HG03025 (cell line): ENCODE results near the gene ACRV1.

Source experiments
- ATAC-seq: cut with Tn5 transposase; IDR thresholded peaks from one replicate; pipeline ENCODE4 v1.9.1; 2021; ENCODE audit warnings: mild to moderate bottlenecking, moderate library complexity; ENCODE audit not compliant: unreplicated experiment, low FRiP score

Gene ACRV1

DNA sequence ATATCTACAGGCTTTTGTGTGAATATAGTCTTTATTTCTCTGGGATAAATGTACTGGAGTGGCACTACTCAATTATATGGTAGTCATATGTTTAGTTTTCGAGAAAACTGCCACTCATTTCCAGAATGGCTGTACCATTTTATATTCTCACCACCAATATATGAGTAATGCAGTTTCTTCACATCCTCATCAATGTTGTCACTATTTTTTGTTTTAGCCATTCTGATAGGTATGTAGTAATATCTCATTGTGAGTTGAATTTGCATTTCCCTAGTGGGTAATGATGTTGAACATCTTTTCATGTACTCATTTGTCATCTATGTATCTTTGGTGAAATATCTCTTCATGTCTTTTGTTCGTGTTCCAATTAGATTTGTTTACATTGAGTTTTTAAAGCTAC lies 18.0 kb downstream of the ACRV1 start:
- ATAC-seq: no peak

DNA sequence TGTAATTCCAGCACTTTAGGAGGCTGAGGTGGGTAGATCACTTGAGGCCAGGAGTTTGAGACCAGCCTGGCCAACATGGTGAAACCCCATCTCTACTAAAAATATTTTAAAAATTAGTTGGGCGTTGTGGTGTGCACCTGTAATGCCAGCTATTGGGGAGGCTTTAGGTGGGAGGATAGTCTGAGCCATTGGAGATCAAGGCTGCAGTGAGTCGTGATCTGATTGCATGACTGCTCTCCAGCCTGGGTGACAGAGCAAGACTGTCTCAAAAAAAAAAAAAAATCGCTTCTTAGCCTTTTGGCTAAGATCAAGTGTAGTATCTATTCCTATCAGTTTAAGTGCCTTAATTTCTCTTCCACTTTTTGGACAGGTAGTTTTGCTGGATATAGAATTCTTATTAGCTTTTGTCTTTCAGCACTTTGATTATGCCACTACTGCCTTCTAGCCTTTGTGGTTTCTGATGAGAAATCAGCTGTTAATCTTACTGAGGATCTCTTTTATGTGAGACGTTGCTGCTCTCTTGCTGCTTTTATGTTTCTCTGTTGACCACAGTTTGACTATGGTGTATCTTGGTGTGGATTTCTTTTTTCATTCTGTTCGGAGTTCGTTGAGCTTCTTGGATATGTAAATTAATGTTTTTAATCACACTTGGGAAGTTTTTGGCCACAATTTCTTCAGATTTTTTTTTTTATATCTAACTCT lies 31.0 kb downstream of the ACRV1 start:
- ATAC-seq: no peak

DNA sequence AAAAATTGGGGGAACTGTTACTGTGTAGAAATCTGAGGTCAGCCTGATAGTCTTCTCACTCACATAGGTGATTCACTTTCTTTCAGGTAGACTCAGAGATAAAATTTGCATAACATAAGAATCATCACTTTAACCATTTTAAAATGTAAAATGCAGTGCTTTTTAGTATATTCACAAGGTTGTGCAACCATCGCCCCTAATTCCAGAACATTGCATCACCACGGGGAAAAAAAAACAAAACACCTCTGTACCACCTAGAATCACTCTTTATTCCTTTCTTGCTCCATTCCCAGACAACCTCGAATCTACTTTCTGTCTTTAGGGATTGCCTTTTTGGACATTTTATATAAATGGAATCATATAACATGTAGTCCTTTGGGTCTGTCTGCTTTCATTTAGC lies 34.8 kb downstream of the ACRV1 start:
- no peak for ATAC-seq

DNA sequence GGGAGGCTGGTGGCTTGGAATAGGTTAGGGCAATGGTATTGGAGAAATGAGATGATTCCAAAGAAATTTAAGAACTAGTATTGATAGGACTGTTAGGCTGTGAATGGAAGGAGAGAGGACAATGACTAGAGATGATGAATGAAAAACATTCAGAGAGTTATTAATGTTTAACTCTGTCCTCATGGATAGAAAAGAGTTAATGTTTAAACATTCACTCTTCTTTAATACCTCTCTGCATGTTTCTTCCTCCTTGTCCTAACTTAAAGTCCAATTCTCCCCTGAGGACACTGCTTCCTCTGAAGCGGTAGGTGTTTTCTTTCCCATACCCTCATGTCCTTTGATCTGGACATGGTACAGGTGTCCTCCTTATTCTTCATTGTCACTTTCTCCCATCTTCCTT lies 42.3 kb downstream of the ACRV1 start:
- ATAC-seq: no peak

DNA sequence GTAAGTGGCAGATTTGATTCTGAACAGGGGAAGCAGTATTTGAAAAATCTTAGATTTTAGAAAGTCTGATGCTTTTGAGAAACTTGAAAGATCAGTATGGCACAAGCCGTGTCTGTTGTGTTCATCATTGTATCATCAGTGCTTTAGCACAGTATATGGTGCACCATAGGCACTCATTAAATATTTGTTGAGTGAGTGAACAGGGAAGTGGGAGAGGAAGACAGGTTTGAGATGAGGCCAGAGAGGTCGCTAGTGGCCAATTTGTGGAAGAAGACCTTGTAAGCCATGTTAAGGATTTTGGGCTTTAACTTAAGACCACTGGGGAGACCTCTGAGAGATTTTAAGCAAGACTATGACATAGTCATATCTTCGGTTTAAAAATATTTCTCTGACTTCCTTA lies 42.8 kb downstream of the ACRV1 start:
- ATAC-seq: no peak

DNA sequence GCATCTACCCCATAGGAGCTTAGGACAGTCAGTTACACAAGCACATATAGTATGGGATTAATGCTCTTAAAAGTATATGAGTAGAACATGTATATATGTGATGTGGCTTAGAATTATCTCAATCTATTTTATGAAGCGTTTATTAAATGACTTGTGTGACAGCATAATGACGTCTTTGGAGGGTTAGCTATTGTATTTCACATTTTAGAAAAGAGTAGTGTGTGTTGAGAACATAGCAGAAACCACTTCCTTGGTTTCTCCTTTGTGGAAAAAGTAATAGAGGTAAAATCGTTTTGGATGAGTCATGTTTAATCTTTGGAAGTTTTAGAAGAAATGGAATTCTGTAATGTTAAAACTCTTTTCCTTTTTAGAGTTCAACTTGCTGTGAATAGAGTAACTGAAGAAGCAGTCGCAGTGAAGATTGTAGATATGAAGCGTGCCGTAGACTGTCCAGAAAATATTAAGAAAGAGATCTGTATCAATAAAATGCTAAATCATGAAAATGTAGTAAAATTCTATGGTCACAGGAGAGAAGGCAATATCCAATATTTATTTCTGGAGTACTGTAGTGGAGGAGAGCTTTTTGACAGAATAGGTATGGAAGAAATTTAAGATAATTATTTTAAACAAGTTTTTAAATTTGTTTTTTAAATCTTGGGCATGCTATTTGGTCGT lies 53.3 kb downstream of the ACRV1 start:
- no peak for ATAC-seq

DNA sequence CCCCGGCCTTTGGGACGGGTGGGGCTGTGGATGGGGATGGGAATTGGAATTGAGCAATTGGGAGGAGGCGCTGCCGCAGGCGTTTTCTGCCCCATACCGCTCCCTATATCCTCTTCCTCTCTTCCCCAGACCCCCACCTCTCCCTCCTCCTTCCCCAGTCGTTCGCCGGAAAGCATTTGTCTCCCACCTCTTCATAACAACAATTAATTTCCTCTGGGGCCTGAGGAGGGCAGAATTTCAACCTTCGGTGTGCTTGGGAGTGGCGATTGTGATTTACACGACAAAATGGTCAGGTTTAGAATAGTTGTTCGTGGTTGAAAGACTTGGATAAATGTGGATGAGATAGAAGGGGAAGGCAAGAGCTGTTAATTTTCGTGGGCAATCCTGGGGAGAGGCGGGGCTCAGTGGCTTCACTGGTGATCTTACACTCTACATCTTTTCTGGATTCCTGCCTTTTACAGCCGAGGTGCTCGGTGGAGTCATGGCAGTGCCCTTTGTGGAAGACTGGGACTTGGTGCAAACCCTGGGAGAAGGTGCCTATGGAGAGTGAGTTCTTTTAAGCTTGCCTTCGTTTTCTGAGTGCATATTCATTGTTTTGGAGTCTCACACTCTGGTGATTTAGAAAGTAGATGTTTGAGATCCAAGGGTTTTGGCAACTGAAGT lies 54.2 kb downstream of the ACRV1 start:
- ATAC-seq: peak; percentile 28

DNA sequence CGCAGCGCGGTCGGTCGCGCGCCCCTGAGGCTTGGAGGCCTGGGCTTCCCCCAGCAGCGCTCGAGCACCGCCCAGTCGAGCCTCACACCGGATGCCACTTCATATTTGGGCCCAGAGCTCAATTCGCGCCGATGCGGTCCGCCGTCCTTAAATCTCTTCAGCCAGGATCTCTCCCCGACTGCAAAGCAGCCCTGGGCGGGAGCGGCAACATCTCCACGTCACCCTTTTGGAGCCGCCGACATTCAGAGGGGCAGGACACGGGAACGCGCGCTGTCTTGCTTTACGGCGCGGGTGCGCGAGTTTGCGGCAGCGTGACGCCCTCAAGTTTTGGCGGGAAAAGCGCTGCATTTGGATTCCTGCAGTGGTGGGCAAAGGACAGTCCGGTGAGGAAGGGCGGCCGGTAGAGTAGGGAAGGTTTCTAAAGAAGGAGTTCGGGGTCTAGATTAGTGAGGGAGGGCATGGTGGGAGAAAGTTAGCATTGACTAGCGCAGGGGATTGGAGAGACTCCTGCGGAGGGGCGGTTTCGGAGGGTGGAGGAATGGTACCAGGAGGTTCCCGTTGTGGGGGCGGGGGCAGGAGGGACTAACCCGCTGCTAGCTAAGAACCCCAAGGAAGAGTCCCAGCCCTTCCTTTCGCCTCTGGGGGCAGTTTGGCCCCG lies 54.9 kb downstream of the ACRV1 start:
- ATAC-seq: peak; percentile 80

DNA sequence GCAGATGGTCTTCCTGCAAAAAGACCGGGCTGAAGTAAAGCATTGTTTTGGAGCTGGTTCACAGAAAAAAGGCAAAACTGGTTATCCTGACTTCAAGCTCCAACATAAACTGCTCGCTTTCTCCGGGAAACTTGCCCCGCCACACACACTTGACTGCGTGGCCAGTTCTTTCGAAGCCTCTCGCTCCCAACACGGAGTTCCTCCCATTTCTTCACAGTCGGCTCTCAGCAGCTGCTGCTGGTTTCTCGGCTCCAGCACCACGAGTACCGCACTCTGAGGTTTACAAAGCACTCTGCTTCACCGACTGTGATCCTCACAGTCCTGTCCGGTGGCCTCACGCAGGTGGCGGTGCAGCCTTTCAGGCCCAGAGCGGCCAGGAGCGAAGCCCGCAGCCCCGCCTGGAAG lies 55.4 kb downstream of the ACRV1 start:
- ATAC-seq: peak; percentile 30

DNA sequence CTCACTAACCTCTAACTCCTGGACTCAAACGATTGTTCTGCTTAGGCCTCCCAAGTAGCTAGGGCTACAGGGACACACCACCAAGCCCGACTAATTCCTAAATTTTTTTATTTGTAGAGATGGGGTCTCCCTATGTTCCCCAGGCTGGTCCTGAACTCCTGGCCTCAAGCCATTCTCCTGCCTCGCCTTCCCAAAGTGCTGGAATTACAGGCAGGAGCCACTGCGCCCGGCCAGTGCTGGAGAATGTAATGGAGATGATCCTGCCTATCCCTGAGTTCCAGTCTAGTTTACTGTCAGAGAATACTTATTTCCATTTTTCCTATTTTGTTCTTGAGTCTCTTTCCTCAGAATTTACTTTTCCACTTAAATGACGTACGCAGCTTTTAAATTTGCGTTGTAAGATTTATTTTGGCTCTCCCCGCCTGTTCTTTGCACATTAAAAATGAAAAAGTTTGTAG lies 55.9 kb downstream of the ACRV1 start, which contains the start of gene CHEK1:
CHEK1 (plus strand) TSS at position 408 of the 458 bp plus-strand sequence. CDS start 1,606 bp downstream, outside the sequence.
- no peak for ATAC-seq

DNA sequence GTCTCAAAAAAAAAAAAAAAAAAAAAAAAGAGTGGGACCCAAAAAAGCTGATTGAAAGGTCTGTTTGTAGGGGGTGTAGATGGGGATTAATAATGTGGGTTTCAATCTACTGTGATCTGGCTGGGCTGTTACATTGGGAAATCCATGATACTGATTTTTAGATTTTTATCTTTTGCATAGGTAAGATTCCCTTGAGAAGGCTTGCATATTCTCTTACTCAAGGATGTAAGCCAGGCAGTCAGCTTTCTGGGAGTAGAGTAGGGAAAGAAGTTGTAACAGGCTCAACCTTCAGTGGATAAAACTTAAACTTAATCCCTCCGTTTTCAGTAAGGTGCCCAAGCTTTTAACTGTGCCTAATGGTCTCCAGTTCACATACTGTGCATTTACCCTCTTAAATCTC lies 57.6 kb downstream of the ACRV1 start:
- no peak for ATAC-seq

DNA sequence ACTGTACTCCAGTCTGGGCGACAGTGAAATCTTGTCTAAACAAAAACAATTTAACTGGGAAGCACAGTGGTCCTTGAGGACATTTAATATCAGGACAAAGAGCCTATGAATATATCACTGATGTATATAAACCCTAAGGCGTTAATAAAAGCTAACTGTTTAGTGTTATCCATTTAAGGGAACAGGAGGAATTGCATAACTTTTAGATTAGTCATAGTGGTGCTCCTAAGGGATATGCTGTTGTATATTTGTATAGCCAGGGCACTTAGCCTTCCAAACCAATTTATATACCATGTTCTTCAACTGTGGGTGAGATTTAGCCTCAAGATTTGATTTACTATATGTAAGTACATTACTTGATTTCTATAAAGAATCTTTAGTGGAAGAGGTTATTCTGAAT lies 58.7 kb downstream of the ACRV1 start:
- ATAC-seq: no peak
